NCI-H1105 treated with DMSO at 0.1 percent for 48 hours (cell line): ENCODE results near the gene SLC35F1.

Experiments used
- DNase-seq: peaks from one replicate; lab custom pipeline; 2025; lab: John Stamatoyannopoulos, UW

Gene SLC35F1

GRCh38 chr6:118281291-118281690, 374.2 kb downstream of the SLC35F1 start:
- no peak for DNase-seq

- DNase-seq = peak; percentile 86
Measured at GRCh38 chr6:118283766-118284165, 376.7 kb downstream of the SLC35F1 start.

- DNase-seq = peak; percentile 70
Measured at GRCh38 chr6:118284736-118285360, 377.8 kb downstream of the SLC35F1 start.

DNA sequence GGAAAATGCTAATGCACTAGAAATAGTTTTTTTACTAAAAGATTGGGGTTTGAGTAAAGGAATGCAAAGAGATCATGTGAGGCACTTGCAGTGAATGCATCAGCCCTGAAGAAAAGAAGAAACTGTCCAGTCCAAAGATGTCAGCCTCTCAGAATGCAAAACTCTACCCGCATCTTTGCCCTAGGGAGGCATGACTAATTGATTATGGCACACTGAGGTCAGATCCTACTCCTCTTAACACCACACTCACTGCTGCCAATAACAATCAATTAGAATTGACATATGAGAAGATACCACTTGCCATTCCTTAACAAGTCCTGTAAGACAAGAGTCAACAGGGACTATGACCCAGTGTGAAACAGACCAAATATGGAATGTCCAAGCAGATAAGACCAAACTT, 378.7 kb downstream of the SLC35F1 start:
- no peak for DNase-seq

DNA sequence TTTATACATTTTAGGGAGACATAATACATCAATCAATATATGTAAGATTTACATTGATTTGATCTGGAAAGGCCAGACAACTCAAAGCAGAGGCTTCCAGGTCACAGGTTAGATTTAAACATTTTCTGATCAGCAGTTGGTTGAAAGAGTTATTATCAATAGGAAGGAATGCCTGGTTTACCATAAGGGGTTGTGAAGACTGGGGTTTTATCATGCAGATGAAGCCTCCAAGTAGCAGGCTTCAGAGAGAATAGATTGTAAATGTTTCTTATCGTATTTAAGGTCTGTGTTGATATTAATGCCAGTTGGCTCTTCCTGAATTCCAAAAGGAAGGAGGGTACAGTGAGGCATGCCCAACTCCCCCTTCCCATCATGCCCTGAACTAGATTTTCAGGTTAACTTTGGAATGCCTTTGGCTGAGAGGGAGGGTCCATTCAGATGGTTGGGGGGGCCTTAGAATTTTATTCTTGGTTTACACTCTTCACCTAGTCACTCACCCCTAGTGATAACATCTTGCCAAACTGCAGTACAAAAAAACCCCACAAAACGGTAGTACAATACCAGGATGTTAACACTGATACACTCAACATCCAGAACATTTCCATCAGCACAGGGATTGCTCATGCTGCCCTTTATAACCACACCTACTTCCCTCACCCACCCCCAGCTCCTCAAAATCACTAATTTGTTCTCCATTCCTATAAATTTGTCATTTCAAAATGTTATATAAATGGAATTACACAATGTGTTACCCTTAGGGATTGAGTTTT, 381.5 kb downstream of the SLC35F1 start:
- no peak for DNase-seq

- DNase-seq = no peak
Measured at GRCh38 chr6:118292558-118292957, 385.5 kb downstream of the SLC35F1 start.

GRCh38 chr6:118294906-118295305, 387.8 kb downstream of the SLC35F1 start:
- no peak for DNase-seq

DNA sequence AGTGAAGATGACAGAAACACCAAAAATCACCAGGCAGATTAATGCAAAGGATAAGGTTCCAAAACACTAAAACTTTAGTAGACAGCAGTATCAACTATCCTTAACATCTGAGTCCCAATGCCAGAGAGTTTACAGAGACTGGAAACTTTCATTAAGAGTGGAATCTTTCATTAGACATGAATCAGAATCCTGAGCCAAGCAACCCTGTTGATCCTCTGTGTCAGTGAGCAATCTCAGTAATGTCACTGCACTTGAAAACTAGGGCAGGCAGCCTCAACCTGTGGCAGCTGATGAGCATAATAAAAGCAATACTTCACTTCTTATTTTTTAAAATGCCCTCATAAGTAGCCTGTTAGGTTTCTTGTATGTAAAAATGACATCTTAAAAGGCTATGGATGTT, 388.3 kb downstream of the SLC35F1 start:
- DNase-seq = no peak

- DNase-seq = no peak
Measured at GRCh38 chr6:118296129-118296901, 389.3 kb downstream of the SLC35F1 start.

GRCh38 chr6:118297821-118298220, 390.8 kb downstream of the SLC35F1 start:
- no peak for DNase-seq

- DNase-seq = no peak
Measured at GRCh38 chr6:118298476-118299427, 391.7 kb downstream of the SLC35F1 start.

GRCh38 chr6:118299457-118299856, 392.4 kb downstream of the SLC35F1 start:
- no peak for DNase-seq

DNA sequence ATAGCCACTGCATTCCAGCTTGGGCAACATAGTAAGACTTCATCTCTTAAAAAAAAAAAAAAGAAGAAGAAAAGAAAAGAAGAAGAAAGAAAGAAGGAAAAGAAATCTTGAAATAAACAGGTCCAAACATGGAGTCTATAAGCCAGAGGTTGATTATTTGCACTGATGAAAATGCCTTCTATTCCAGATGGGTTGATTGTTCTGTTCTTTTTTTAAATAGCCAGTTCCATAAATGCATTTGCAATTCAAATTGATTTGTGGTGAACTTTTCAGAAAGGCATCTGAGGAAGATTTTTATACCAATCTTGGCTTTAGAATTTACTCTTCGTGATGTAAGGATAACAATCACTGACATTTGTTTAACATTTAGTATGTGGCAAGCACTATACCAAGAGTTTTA, 397.3 kb downstream of the SLC35F1 start:
- DNase-seq = no peak

DNA sequence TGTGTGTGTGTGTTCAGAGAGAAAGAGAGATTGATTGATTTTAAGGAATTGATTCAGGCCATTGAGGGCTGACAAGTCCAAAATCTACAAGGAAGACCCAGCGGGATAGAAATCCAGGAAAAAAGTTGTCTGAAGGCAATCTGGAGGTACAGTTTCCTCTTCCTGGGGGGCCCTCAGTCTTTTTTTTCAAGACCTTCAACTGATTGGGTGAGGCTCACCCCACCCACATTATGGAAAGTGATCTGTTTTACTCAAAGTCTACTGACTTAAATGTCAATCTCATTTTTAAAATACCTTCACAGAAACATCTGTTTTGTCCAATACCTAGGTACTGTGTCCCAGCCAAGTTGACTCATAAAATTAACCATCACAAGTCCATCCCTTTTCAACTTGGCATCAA, 398.0 kb downstream of the SLC35F1 start:
- no peak for DNase-seq

DNA sequence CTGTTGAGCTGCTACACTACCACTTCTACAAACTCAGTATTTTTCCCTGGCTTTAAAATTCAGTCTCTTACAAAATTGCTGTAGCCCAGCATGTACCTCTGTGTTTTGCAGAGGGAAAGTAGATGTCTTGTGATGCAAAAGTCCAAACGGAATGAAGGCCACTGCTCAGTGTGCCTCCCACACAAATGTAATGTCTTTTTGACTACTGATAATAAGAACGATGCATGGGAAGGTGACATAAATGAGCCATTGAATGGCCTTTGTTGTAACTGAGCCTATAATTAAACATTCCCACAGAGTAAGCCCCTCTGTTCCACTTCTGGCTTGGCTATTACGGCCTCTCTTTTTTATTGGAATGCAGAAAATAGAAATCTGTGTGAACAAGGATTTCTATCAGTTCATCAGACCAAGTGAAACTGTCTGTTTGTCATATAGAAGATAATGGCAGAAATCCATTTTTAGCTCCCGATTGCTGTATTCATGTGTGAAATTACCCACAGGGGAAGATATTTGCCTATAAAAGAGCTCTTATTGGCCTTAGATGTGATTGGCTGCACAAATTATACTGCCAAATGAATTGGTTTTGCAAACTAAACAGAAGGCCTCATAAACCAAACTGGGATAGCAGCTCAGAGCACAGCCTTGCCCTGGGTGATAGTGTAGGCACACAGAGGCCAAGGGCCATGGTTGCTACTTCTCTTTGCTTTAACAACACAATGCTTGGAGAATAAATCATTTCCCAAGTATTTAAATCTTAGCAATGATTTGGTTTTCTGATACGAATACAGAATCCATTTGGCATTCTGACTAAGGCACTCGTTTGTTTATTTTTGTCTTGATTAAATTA, 399.6 kb downstream of the SLC35F1 start:
- peak; percentile 53 for DNase-seq

GRCh38 chr6:118307581-118307980, 400.5 kb downstream of the SLC35F1 start:
- DNase-seq = peak; percentile 89

GRCh38 chr6:118309337-118310093, 402.5 kb downstream of the SLC35F1 start:
- DNase-seq = peak; percentile 26

DNA sequence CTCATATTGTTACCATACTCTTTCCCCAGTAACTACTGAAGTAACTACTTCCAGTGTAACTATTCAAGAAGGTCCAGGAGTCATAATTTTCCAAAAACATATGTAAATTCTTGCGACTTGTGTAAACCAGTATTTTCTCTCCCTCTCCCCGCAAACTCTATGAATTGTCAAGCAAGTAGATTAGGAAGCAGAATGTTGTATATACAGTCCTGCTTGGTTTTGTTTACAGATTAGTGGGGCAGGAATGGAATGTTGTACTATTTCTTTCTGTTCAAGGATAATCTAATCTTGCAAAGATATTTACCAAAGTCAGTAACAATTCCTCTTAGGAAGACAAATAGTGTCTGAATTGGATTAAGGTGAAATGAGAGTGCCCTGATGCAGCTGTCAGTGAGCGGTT, 406.1 kb downstream of the SLC35F1 start:
- DNase-seq = no peak

DNA sequence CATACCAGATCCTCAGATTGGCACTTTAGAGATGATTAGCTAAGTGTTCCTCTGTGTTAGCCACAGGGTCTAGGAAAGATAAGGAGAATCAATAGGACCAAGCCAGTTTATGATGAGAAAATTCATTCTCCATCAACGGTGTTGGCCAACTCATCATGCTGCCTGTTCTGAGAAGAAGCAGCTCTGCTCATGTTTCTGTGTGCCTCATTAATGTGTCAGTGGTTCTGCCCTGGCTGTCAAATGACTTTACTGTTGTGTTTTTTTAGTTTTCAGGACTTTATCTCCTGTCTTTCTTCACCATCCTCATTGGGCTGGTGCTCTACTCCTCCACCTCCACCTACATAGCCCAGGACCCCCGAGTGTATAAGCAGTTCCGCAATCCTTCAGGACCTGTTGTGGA, 406.7 kb downstream of the SLC35F1 start:
- DNase-seq = no peak

DNA sequence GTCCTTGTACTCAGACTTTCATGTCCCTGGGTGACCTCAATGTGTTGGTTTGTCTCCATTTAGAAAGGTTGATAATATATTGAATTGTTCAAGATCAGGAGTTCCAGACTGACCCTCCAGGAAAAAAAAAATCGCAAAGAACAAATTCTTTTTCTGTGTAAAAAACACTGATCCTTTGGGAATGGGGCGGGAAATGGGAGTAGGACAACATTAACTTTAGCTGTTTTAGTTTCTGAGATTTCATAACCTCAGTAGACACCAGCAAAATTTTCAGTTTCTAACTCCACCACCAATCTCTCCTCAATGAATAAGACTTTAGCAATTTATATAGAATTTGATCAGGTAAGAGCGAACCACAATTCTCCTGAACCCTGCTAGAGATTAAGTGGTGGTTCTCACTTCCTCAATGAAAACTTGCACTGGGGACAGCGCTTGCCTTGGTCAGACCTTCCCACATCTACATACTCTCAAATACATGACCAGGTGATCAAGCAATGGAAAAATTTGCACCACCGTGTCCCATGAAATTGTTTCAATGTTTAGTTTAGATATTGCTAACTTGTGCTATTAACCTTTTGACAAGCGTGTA, 409.8 kb downstream of the SLC35F1 start:
- no peak for DNase-seq
